ENCODE measurements around the gene KRT80. TPM values are rescaled to one million over a fixed set of nuclear protein-coding genes. Genes with fewer than 3 reads are reported as not detected.

Gene KRT80
- total and polyA plus RNA-seq, 2 donors (not counting 3 experiments of a cell fraction or from before 2014, with no cell fraction given): 13.6 to 23.7 TPM

- BruUV-seq (replicated peaks): no TSS peak
- TF ChIP-seq POLR2A (IDR thresholded peaks at IDR 0.05; ENCODE audit: low read depth, low read length): no peak
- TF ChIP-seq MYC (IDR thresholded peaks at IDR 0.05; ENCODE audit: low read depth, low read length): no peak
- no peak for TF ChIP-seq POLR2AphosphoS5 (IDR thresholded peaks at IDR 0.05; ENCODE audit: insufficient read depth, low read depth, low read length)
- no peak for TF ChIP-seq MAX (IDR thresholded peaks at IDR 0.05; ENCODE audit: insufficient read depth, insufficient read length)
- TF ChIP-seq EZH2 (IDR thresholded peaks at IDR 0.05; ENCODE audit: borderline replicate concordance, low read depth, low read length, severe bottlenecking): no peak
- no peak for TF ChIP-seq JUN (IDR thresholded peaks at IDR 0.05; ENCODE audit: borderline replicate concordance, insufficient read depth, insufficient read length, low read depth)
- TF ChIP-seq GATA2 (IDR thresholded peaks at IDR 0.05; ENCODE audit: insufficient read depth, insufficient read length, low read depth, low read length): no peak
- TF ChIP-seq, protein P1, sequence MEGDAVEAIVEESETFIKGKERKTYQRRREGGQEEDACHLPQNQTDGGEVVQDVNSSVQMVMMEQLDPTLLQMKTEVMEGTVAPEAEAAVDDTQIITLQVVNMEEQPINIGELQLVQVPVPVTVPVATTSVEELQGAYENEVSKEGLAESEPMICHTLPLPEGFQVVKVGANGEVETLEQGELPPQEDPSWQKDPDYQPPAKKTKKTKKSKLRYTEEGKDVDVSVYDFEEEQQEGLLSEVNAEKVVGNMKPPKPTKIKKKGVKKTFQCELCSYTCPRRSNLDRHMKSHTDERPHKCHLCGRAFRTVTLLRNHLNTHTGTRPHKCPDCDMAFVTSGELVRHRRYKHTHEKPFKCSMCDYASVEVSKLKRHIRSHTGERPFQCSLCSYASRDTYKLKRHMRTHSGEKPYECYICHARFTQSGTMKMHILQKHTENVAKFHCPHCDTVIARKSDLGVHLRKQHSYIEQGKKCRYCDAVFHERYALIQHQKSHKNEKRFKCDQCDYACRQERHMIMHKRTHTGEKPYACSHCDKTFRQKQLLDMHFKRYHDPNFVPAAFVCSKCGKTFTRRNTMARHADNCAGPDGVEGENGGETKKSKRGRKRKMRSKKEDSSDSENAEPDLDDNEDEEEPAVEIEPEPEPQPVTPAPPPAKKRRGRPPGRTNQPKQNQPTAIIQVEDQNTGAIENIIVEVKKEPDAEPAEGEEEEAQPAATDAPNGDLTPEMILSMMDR (IDR thresholded peaks at IDR 0.05; ENCODE audit: extremely low read depth in 1 of 2, insufficient read depth in 1 of 2, low read depth in 1 of 2, low read length in 2 of 2): no peak
- no peak for TF ChIP-seq FOS (IDR thresholded peaks at IDR 0.05; ENCODE audit: borderline replicate concordance, insufficient read depth, low read length)
- ChIA-PET POLR2A (no interaction called here), CTCF (interaction anchor here (0.9 to 8.1 kb wide), 5 partner anchors 8 to 111 kb away, joined by 3 to 138 read pairs (median 8); partner anchors contain the start of gene KRT80)
- no peaks in the 10 kb centered on the region for H3K36me3 ChIP-seq (ENCODE audit: control insufficient read depth in 2 of 2, extremely low read depth in 1 of 2, insufficient read depth in 2 of 2, low read length in 2 of 2)
- H3K9me1 ChIP-seq (replicated peaks; ENCODE audit: control insufficient read depth, extremely low read depth, insufficient read depth, low read length): no peaks in the 10 kb centered on the region
- FAIRE-seq: peak; percentile 44
- peak overlapping the region; percentile 12 for H3K4me2 ChIP-seq (ENCODE audit: insufficient read depth, low read length)
- no peaks in the 10 kb centered on the region for H3K27me3 ChIP-seq (ENCODE audit: control insufficient read depth in 2 of 2, insufficient read depth in 2 of 2, low read length in 2 of 2)
- H3K4me3 ChIP-seq (replicated peaks in 1 of 3; ENCODE audit: insufficient read depth in 1 of 3, low read depth in 1 of 3, low read length in 3 of 3): no peak overlapping the region
- H3K79me2 ChIP-seq (ENCODE audit: control insufficient read depth, insufficient read depth, low read length): no peaks in the 10 kb centered on the region
- peak; percentile 44 for DNase-seq (ENCODE audit: low read depth, low spot score)
- H2AFZ ChIP-seq (ENCODE audit: low read depth, low read length): peak overlapping the region; percentile 27
- no peaks in the 10 kb centered on the region for H4K20me1 ChIP-seq (replicated peaks; ENCODE audit: control insufficient read depth, extremely low read depth, insufficient read depth, low read length)
- intact Hi-C loops (cut with micrococcal nuclease) (loop anchor here (10.0 kb wide), 1 partner anchor 658 kb away; no protein-coding TSS in a partner anchor), dilution Hi-C loops (cut with MboI; ENCODE audit: extremely low pct_ligation_motif_present, low sequenced_read_pairs) (no loop called here)
- no peaks in the 10 kb centered on the region for H3K9me3 ChIP-seq (replicated peaks; ENCODE audit: control insufficient read depth, insufficient read depth, low read length)
- no peak overlapping the region for H3K9ac ChIP-seq (replicated peaks; ENCODE audit: extremely low read depth, insufficient read depth, low read length)
- peak overlapping the region; percentile 46 for H3K27ac ChIP-seq (ENCODE audit: insufficient read depth, low read depth, low read length)
- H3K4me1 ChIP-seq (ENCODE audit: control insufficient read depth, extremely low read depth, insufficient read depth, low read length): peaks cover 36% of the 10 kb centered on the region
Measured at GRCh38 chr12:52217223-52217622, 25.4 kb upstream of the KRT80 start.

Measured in endothelial cell of umbilical vein (primary cell).